ENCODE results near the gene CCDC59. TPM values are rescaled to one million over a fixed set of nuclear protein-coding genes. Genes with fewer than 3 reads are reported as not detected.

The CCDC59 gene
- total RNA-seq, 2 experiments from 2014 or later = 186 to 204 TPM

DNA sequence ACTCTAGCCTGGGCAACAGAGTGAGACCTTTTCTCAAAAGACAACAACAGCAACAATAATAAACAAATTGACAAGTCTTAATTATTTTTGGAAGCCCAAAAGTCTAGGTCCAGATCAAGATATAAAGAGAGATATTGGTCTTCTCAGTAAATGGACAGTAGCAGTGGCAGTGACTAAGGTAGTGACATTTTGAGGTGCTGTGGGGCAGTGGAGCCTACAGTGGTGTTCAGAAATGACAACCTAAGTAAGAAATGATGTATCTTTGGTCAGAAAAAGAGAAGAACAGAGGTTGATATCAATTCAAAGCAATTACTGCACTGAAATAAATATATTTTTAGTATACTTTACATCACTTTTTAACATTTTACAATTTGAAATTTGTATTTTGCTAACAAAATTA lies 20.8 kb upstream of the CCDC59 start:
- H3K36me3 ChIP-seq (ENCODE audit: insufficient read depth, low read length) = peaks cover 8% of the 10 kb centered on the region
- no peak for ATAC-seq (ENCODE audit: poor library complexity)
- H3K4me1 ChIP-seq (ENCODE audit: insufficient read depth, low read length) = no peaks in the 10 kb centered on the region
- H3K27me3 ChIP-seq (ENCODE audit: control insufficient read depth in 1 of 2, insufficient read depth in 2 of 2, low read length in 2 of 2) = no peaks in the 10 kb centered on the region
- no peak overlapping the region for H3K27ac ChIP-seq (ENCODE audit: low read depth in 1 of 2, low read length in 2 of 2)
- peaks cover 3 to 5% of the 10 kb centered on the region in 2 experiments for H3K9me3 ChIP-seq (ENCODE audit: control insufficient read depth in 1 of 2, insufficient read depth in 1 of 2, low read length in 2 of 2)
- TF ChIP-seq, protein P1, sequence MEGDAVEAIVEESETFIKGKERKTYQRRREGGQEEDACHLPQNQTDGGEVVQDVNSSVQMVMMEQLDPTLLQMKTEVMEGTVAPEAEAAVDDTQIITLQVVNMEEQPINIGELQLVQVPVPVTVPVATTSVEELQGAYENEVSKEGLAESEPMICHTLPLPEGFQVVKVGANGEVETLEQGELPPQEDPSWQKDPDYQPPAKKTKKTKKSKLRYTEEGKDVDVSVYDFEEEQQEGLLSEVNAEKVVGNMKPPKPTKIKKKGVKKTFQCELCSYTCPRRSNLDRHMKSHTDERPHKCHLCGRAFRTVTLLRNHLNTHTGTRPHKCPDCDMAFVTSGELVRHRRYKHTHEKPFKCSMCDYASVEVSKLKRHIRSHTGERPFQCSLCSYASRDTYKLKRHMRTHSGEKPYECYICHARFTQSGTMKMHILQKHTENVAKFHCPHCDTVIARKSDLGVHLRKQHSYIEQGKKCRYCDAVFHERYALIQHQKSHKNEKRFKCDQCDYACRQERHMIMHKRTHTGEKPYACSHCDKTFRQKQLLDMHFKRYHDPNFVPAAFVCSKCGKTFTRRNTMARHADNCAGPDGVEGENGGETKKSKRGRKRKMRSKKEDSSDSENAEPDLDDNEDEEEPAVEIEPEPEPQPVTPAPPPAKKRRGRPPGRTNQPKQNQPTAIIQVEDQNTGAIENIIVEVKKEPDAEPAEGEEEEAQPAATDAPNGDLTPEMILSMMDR (IDR thresholded peaks at IDR 0.05) = no peak
- H3K9me3 Mint-ChIP-seq = peaks cover 3% of the 10 kb centered on the region
- H3K4me3 Mint-ChIP-seq = no peak overlapping the region
- no peak overlapping the region for H3K4me3 ChIP-seq (ENCODE audit: low read length)
- intact Hi-C loops (cut with DNase I, micrococcal nuclease) = no loop called here
- ChIA-PET CTCF (no interaction called here), POLR2A (no interaction called here)
- no peak overlapping the region for H3K27ac Mint-ChIP-seq
- no peaks in the 10 kb centered on the region for H3K27me3 Mint-ChIP-seq
- DNase-seq = no peak
- peaks cover 28% of the 10 kb centered on the region for H3K36me3 Mint-ChIP-seq (ENCODE audit: low read depth)
- no peaks in the 10 kb centered on the region for H3K4me1 Mint-ChIP-seq (ENCODE audit: low read depth)

DNA sequence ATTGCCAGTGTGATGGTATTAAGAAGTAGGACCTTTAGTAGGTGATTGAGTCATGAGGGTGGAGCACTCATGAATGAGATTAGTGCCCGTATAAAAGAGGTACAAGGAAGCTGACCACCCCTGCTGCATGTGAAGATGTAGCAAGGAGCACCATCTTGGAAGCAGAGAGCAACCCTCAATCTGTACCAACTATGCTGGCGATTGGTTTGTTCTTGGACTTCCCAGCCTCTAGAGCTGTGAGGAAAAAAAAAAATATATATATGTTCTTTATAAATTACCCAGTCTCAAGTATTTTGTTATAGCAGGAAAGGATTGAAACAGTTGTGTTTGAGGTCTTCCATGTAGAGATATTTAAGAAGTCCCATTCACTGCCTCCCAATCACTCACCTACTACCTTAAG lies 17.0 kb upstream of the CCDC59 start:
- Mint-ChIP-seq H3K27ac (no peak overlapping the region), H3K4me3 (no peak overlapping the region), H3K4me1 (ENCODE audit: low read depth) (no peaks in the 10 kb centered on the region), H3K9me3 (peaks cover 5% of the 10 kb centered on the region), H3K27me3 (no peaks in the 10 kb centered on the region), H3K36me3 (ENCODE audit: low read depth) (peaks cover 64% of the 10 kb centered on the region)
- intact Hi-C loops (cut with DNase I, micrococcal nuclease) = no loop called here
- ATAC-seq (ENCODE audit: poor library complexity) (no peak), DNase-seq (no peak)
- peaks cover 4 to 6% of the 10 kb centered on the region in 2 experiments for H3K9me3 ChIP-seq (ENCODE audit: control insufficient read depth in 1 of 2, insufficient read depth in 1 of 2, low read length in 2 of 2)
- ChIA-PET CTCF (no interaction called here), POLR2A (no interaction called here)
- peaks cover 17% of the 10 kb centered on the region for H3K36me3 ChIP-seq (ENCODE audit: insufficient read depth, low read length)
- no peaks in the 10 kb centered on the region for H3K27me3 ChIP-seq (ENCODE audit: control insufficient read depth in 1 of 2, insufficient read depth in 2 of 2, low read length in 2 of 2)
- no peak overlapping the region for H3K27ac ChIP-seq (ENCODE audit: low read depth in 1 of 2, low read length in 2 of 2)
- TF ChIP-seq, protein P1 (IDR thresholded peaks at IDR 0.05) = no peak
- no peak overlapping the region for H3K4me3 ChIP-seq (ENCODE audit: low read length)
- no peaks in the 10 kb centered on the region for H3K4me1 ChIP-seq (ENCODE audit: insufficient read depth, low read length)

DNA sequence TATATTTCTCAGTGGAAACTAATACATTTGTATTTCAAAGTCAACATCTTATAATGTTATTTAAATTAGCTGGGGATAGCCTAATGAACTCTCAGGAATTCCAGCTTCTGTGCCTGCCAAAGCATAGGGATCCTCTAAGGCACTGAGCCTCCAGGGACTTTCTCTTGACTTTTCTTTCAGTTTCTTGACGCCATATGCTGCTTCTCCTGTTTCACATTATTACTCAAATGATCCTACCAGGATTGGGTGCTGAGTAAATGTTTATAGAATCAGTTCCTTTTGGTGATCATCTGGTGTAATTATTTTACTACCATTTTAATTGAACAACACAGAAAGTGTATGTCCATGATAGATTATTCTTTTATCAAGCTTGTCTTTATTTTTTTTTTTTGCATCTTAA lies 8.0 kb upstream of the CCDC59 start:
- H3K4me3 ChIP-seq (ENCODE audit: low read length) = no peak overlapping the region
- intact Hi-C loops (cut with DNase I, micrococcal nuclease) = no loop called here
- DNase-seq (no peak), ATAC-seq (ENCODE audit: poor library complexity) (no peak)
- ChIA-PET POLR2A (no interaction called here), CTCF (no interaction called here)
- no peak overlapping the region for H3K4me3 Mint-ChIP-seq
- no peak overlapping the region for H3K27ac ChIP-seq (ENCODE audit: low read depth in 1 of 2, low read length in 2 of 2)
- H3K36me3 Mint-ChIP-seq (ENCODE audit: low read depth) = peaks cover 31% of the 10 kb centered on the region
- no peaks in the 10 kb centered on the region for H3K4me1 ChIP-seq (ENCODE audit: insufficient read depth, low read length)
- H3K27me3 Mint-ChIP-seq = no peaks in the 10 kb centered on the region
- H3K27me3 ChIP-seq (ENCODE audit: control insufficient read depth in 1 of 2, insufficient read depth in 2 of 2, low read length in 2 of 2) = no peaks in the 10 kb centered on the region
- H3K9me3 Mint-ChIP-seq = no peaks in the 10 kb centered on the region
- no peaks in the 10 kb centered on the region for H3K9me3 ChIP-seq (ENCODE audit: control insufficient read depth in 1 of 2, insufficient read depth in 1 of 2, low read length in 2 of 2)
- peaks cover 15% of the 10 kb centered on the region for H3K4me1 Mint-ChIP-seq (ENCODE audit: low read depth)
- no peak overlapping the region for H3K27ac Mint-ChIP-seq
- TF ChIP-seq, protein P1 (IDR thresholded peaks at IDR 0.05) = no peak
- peaks cover 5% of the 10 kb centered on the region for H3K36me3 ChIP-seq (ENCODE audit: insufficient read depth, low read length)

Data from CD4-positive, alpha-beta T cell (primary cell).